Gastrocnemius medialis (tissue), 4 donors: ENCODE data around the gene CTTNBP2. TPM values are rescaled to one million over a fixed set of nuclear protein-coding genes. Genes with fewer than 3 reads are reported as not detected.

Experiments
- ATAC-seq, 2 donors: fragments of 150-250 bp; one replicate each; pipeline ENCODE4 v1.9.1; 2016
- DNase-seq, 2 donors: peaks; one replicate each; pipeline ENCODE4 v3.0.0-alpha.2; 2019
- H3K27ac ChIP-seq, 4 donors: fragments of 200-600 bp; sonication (generic); 1 replicate in 1 of 4; 2 replicates in 3 of 4; pipeline ENCODE4 v1.5.1; 2016 to 2018; ENCODE audit warnings: mild to moderate bottlenecking in 2 of 4, moderate library complexity in 1 of 4
- H3K27me3 ChIP-seq, 3 donors: fragments of 200-600 bp; sonication (generic) in 2 of 3; 1 replicate in 1 of 3; 2 replicates in 2 of 3; pipeline versions ENCODE4 v1.5.1 to v1.6.0; 2016 to 2019; ENCODE audit warnings: mild to moderate bottlenecking in 1 of 3, moderate library complexity in 1 of 3
- H3K36me3 ChIP-seq, 2 donors: fragments of 200-600 bp; sonication (generic) in 1 of 2; one replicate each; pipeline ENCODE4 v1.5.1; 2017 to 2018
- H3K4me1 ChIP-seq, 2 donors: fragments of 200-600 bp; sonication (generic) in 1 of 2; one replicate each; pipeline ENCODE4 v1.5.1; 2016 to 2017; ENCODE audit warnings: mild to moderate bottlenecking in 2 of 2
- H3K4me3 ChIP-seq, 4 donors: fragments of 200-600 bp; sonication (generic) in 3 of 4; 1 replicate in 1 of 4; 2 replicates in 3 of 4; pipeline ENCODE4 v1.5.1; 2016 to 2019; ENCODE audit warnings: mild to moderate bottlenecking in 2 of 4
- H3K9me3 ChIP-seq, 3 donors: fragments of 200-600 bp; sonication (generic) in 2 of 3; 1 replicate in 1 of 3; 2 replicates in 2 of 3; pipeline ENCODE4 v1.5.1; 2016 to 2019
- CTCF ChIP-seq, 5 experiments: fragments of 450-650 bp in 3 of 5; fragments of 200-600 bp in 2 of 5; sonication (generic) in 2 of 5; IDR thresholded peaks in 4 of 5; conservative IDR thresholded peaks in 1 of 5; 1 replicate in 4 of 5; 2 replicates in 1 of 5; pipeline ENCODE4 v1.5.1; 2016 to 2019; ENCODE audit warnings: antibody characterized with exemption in 5 of 5, mild to moderate bottlenecking in 3 of 5, moderate library complexity in 3 of 5
- POLR2A ChIP-seq, 2 donors: fragments of 450-650 bp; IDR thresholded peaks; one replicate each; pipeline ENCODE4 v1.6.1; 2017; ENCODE audit warnings: antibody characterized with exemption in 2 of 2, mild to moderate bottlenecking in 2 of 2, moderate library complexity in 2 of 2
- in situ Hi-C, 4 donors: fragments of 200-750 bp; cut with MboI; loops; one replicate each; pipeline versions ENCODE4 v1.15.0 to v1.8.0; 2017; ENCODE audit warnings: low sequenced_read_pairs in 4 of 4
- intact Hi-C: fragments of 100-400 bp; cut with DNase I; formaldehyde crosslinking; loops from one replicate; pipeline ENCODE4 v1.15.1; 2023; ENCODE audit warnings: low total_unique reads
- total RNA-seq, 4 donors: library from RNA; depleted of rRNA; stranded (reverse); fragments of >200 nt; gene quantifications; one replicate each; pipeline versions ENCODE4 v1.1.0 to v1.2.3, GENCODE V29; 2016

CTTNBP2 gene
- total RNA-seq, 4 donors from 2014 or later, result 0.49 to 1.8 (median 1.5) TPM

- no peak overlapping the region for H3K27ac ChIP-seq
Observed at GRCh38 chr7:117764031-117764430, 109.2 kb downstream of the CTTNBP2 start.

GRCh38 chr7:117762055-117762454 lies 111.2 kb downstream of the CTTNBP2 start:
- Histone ChIP-seq H3K9me3 (no peaks in the 10 kb centered on the region), H3K4me3 (no peak overlapping the region), H3K27ac (no peak overlapping the region), H3K4me1 (no peaks in the 10 kb centered on the region), H3K27me3 (no peaks in the 10 kb centered on the region), H3K36me3 (no peaks in the 10 kb centered on the region)
- DNase-seq, result no peak
- no peak for TF ChIP-seq POLR2A (IDR thresholded peaks at IDR 0.05)
- TF ChIP-seq CTCF (IDR thresholded peaks at IDR 0.05 in 4 of 5, conservative IDR thresholded peaks at IDR 0.05 in 1 of 5), result no peak
- ATAC-seq, result no peak
- intact Hi-C loops, result no loop called here
- in situ Hi-C loops, result loop anchor here in 1 of 4 donors (25.0 kb wide), 1 partner anchor 350 kb away; no protein-coding TSS in a partner anchor

More at GRCh38 chr7:117764031-117764430, 109.2 kb downstream of the CTTNBP2 start:
- intact Hi-C loops, result no loop called here
- Histone ChIP-seq H3K4me3 (no peak overlapping the region), H3K27me3 (no peaks in the 10 kb centered on the region), H3K36me3 (no peaks in the 10 kb centered on the region), H3K4me1 (no peaks in the 10 kb centered on the region), H3K9me3 (no peaks in the 10 kb centered on the region)
- DNase-seq (no peak), ATAC-seq (no peak)
- in situ Hi-C loops, result loop anchor here in 1 of 4 donors (25.0 kb wide), 1 partner anchor 348 kb away; no protein-coding TSS in a partner anchor
- TF ChIP-seq POLR2A (IDR thresholded peaks at IDR 0.05) (no peak), CTCF (IDR thresholded peaks at IDR 0.05 in 4 of 5, conservative IDR thresholded peaks at IDR 0.05 in 1 of 5) (no peak)

- ATAC-seq, result no peak
- no peak for DNase-seq
- in situ Hi-C loops (loop anchor here in 1 of 4 donors (25.0 kb wide), 1 partner anchor 352 kb away; no protein-coding TSS in a partner anchor), intact Hi-C loops (no loop called here)
- Histone ChIP-seq H3K36me3 (no peaks in the 10 kb centered on the region), H3K4me1 (no peaks in the 10 kb centered on the region), H3K27me3 (no peaks in the 10 kb centered on the region), H3K4me3 (no peak overlapping the region), H3K9me3 (no peaks in the 10 kb centered on the region), H3K27ac (no peak overlapping the region)
- TF ChIP-seq POLR2A (IDR thresholded peaks at IDR 0.05) (no peak), CTCF (IDR thresholded peaks at IDR 0.05 in 4 of 5, conservative IDR thresholded peaks at IDR 0.05 in 1 of 5) (no peak)
Observed at GRCh38 chr7:117759950-117760640, 113.1 kb downstream of the CTTNBP2 start.

- ATAC-seq (no peak), DNase-seq (no peak)
- H3K4me1 ChIP-seq, result no peaks in the 10 kb centered on the region
- intact Hi-C loops (no loop called here), in situ Hi-C loops (loop anchor here in 1 of 4 donors (25.0 kb wide), 1 partner anchor 355 kb away; no protein-coding TSS in a partner anchor)
- no peaks in the 10 kb centered on the region for H3K27me3 ChIP-seq
- H3K9me3 ChIP-seq, result no peaks in the 10 kb centered on the region
- no peak overlapping the region for H3K27ac ChIP-seq
- no peak for TF ChIP-seq CTCF (IDR thresholded peaks at IDR 0.05 in 4 of 5, conservative IDR thresholded peaks at IDR 0.05 in 1 of 5)
- TF ChIP-seq POLR2A (IDR thresholded peaks at IDR 0.05), result no peak
- no peaks in the 10 kb centered on the region for H3K36me3 ChIP-seq
- H3K4me3 ChIP-seq, result no peak overlapping the region
Observed at GRCh38 chr7:117757440-117757839, 115.8 kb downstream of the CTTNBP2 start.
